Transverse colon (tissue), 4 donors: ENCODE measurements around the gene SH3BGR. TPM values are rescaled to one million over a fixed set of nuclear protein-coding genes. Genes with fewer than 3 reads are reported as not detected.

Source experiments
- DNase-seq: peaks from one replicate; pipeline ENCODE4 v3.0.0-alpha.2; 2019
- H3K27ac ChIP-seq, 4 donors: fragments of 200-600 bp; sonication (generic); 2 replicates each; pipeline ENCODE4 v1.5.1; 2016 to 2018; ENCODE audit warnings: inconsistent platforms in 4 of 4
- H3K27me3 ChIP-seq: fragments of 200-600 bp; sonication (generic); 2 replicates; pipeline ENCODE4 v1.5.1; 2017; ENCODE audit warnings: inconsistent platforms
- H3K36me3 ChIP-seq, 4 donors: fragments of 200-600 bp; sonication (generic); 2 replicates each; pipeline ENCODE4 v1.5.1; 2017 to 2019; ENCODE audit warnings: inconsistent platforms in 4 of 4
- H3K4me1 ChIP-seq, 4 donors: fragments of 200-600 bp; sonication (generic); 2 replicates each; pipeline ENCODE4 v1.5.1; 2017 to 2020; ENCODE audit warnings: inconsistent platforms in 4 of 4
- H3K4me3 ChIP-seq, 4 donors: fragments of 200-600 bp; sonication (generic); 1 replicate in 1 of 4; 2 replicates in 3 of 4; pipeline versions ENCODE4 v1.5.1 to v1.6.1; 2017 to 2019; ENCODE audit warnings: inconsistent platforms in 4 of 4
- H3K9me3 ChIP-seq, 2 donors: fragments of 200-600 bp; sonication (generic); 2 replicates each; pipeline ENCODE4 v1.5.1; 2017 to 2019; ENCODE audit warnings: inconsistent platforms in 2 of 2
- CTCF ChIP-seq, 5 experiments: fragments of 200-600 bp in 3 of 5; fragments of 450-650 bp in 2 of 5; sonication (generic) in 3 of 5; IDR thresholded peaks; 1 replicate in 2 of 5; 2 replicates in 3 of 5; pipeline ENCODE4 v1.5.1; 2016 to 2017; ENCODE audit warnings: antibody characterized with exemption in 5 of 5, inconsistent platforms in 3 of 5, mild to moderate bottlenecking in 2 of 5, moderate library complexity in 1 of 5
- EP300 ChIP-seq: sonication (generic); formaldehyde crosslinking; IDR thresholded peaks from one replicate; pipeline ENCODE4 v1.6.1; 2017; ENCODE audit warnings: antibody characterized with exemption, low read depth
- POLR2A ChIP-seq: fragments of 450-650 bp; IDR thresholded peaks from one replicate; pipeline ENCODE4 v1.6.1; 2016; ENCODE audit warnings: antibody characterized with exemption, mild to moderate bottlenecking, moderate library complexity
- POLR2AphosphoS5 ChIP-seq, 3 donors: sonication (generic); formaldehyde crosslinking; IDR thresholded peaks; one replicate each; pipeline ENCODE4 v1.6.1; 2016; ENCODE audit warnings: antibody characterized with exemption in 3 of 3
- WGBS, 2 donors: methylation state at CpG; one replicate each; pipeline ENCODE4 v1.1.5; 2018; ENCODE audit warnings: low coverage in 1 of 2; 5-methylcytosine and 5-hydroxymethylcytosine counted together
- in situ Hi-C, 4 donors: fragments of 200-750 bp; cut with MboI; loops; one replicate each; pipeline versions ENCODE4 v1.15.0 to v1.15.1; 2017; ENCODE audit warnings: low sequenced_read_pairs in 3 of 4, low pct_ligation_motif_present in 1 of 4, low pct_unique_long_range_greater_than_20kb in 1 of 4
- intact Hi-C: fragments of 100-400 bp; cut with DNase I; formaldehyde crosslinking; loops from one replicate; pipeline ENCODE4 v1.15.1; 2023; ENCODE audit warnings: low total_unique reads
- total RNA-seq, 4 donors: library from RNA; depleted of rRNA; stranded (reverse); fragments of >200 nt; gene quantifications; one replicate each; pipeline ENCODE4 v1.1.0, GENCODE V29; 2016

SH3BGR gene
- total RNA-seq, 4 donors from 2014 or later, result 3.7 to 15.7 (median 7.9) TPM

GRCh38 chr21:39504230-39504629, 52.5 kb downstream of the SH3BGR start:
- in situ Hi-C loops, result no loop called here
- no peaks in the 10 kb centered on the region for H3K36me3 ChIP-seq
- no peak for TF ChIP-seq POLR2A
- no peak for TF ChIP-seq POLR2AphosphoS5 (IDR thresholded peaks at IDR 0.05)
- no peak for TF ChIP-seq CTCF (IDR thresholded peaks at IDR 0.05)
- no peak for TF ChIP-seq EP300

GRCh38 chr21:39510240-39510639, 58.5 kb downstream of the SH3BGR start:
- intact Hi-C loops, result no loop called here
- Histone ChIP-seq H3K27me3 (no peaks in the 10 kb centered on the region), H3K4me1 (no peaks in the 10 kb centered on the region), H3K27ac (no peak overlapping the region), H3K36me3 (no peaks in the 10 kb centered on the region), H3K4me3 (no peak overlapping the region), H3K9me3 (no peaks in the 10 kb centered on the region)
- DNase-seq, result no peak
- in situ Hi-C loops, result no loop called here
- TF ChIP-seq EP300 (no peak), POLR2A (no peak), POLR2AphosphoS5 (IDR thresholded peaks at IDR 0.05) (no peak), CTCF (IDR thresholded peaks at IDR 0.05) (no peak)
- whole genome bisulfite sequencing, 2 donors, result 78 to 100% methylated on average over 1 of the region's 1 CpG

More at GRCh38 chr21:39504230-39504629, 52.5 kb downstream of the SH3BGR start:
- H3K27me3 ChIP-seq, result no peaks in the 10 kb centered on the region
- H3K4me3 ChIP-seq, result no peak overlapping the region
- H3K4me1 ChIP-seq, result no peaks in the 10 kb centered on the region
- WGBS, 2 donors, result 79% methylated on average over 6 of the region's 6 CpGs; no CpG with 5 or more reads in 1 of the 2 donors
- H3K9me3 ChIP-seq, result no peaks in the 10 kb centered on the region
- no peak for DNase-seq
- intact Hi-C loops, result no loop called here
- no peak overlapping the region for H3K27ac ChIP-seq

- H3K27ac ChIP-seq, result no peak overlapping the region
- H3K27me3 ChIP-seq, result no peaks in the 10 kb centered on the region
- intact Hi-C loops (no loop called here), in situ Hi-C loops (no loop called here)
- no peak for TF ChIP-seq POLR2A
- no peak for TF ChIP-seq CTCF (IDR thresholded peaks at IDR 0.05)
- no peak for TF ChIP-seq POLR2AphosphoS5 (IDR thresholded peaks at IDR 0.05)
- no peak for TF ChIP-seq EP300
- H3K4me1 ChIP-seq, result no peaks in the 10 kb centered on the region
- H3K4me3 ChIP-seq, result no peak overlapping the region
- 85 to 95% methylated on average over 3 of the region's 3 CpGs for WGBS, 2 donors
- no peaks in the 10 kb centered on the region for H3K36me3 ChIP-seq
- no peaks in the 10 kb centered on the region for H3K9me3 ChIP-seq
- no peak for DNase-seq
These were observed 59.3 kb downstream of the SH3BGR start for GRCh38 chr21:39511102-39511501.

GRCh38 chr21:39513735-39514134, 62.0 kb downstream of the SH3BGR start:
- 67 to 80% methylated on average over 1 of the region's 1 CpG for WGBS, 2 donors
- in situ Hi-C loops (no loop called here), intact Hi-C loops (no loop called here)
- Histone ChIP-seq H3K4me3 (no peak overlapping the region), H3K27me3 (no peaks in the 10 kb centered on the region), H3K9me3 (no peaks in the 10 kb centered on the region), H3K4me1 (peaks cover 0 to 7% (median 2%) of the 10 kb centered on the region in 4 donors), H3K27ac (no peak overlapping the region), H3K36me3 (no peaks in the 10 kb centered on the region)
- no peak for DNase-seq
- TF ChIP-seq POLR2A (no peak), POLR2AphosphoS5 (IDR thresholded peaks at IDR 0.05) (no peak)
